HG03064 (cell line): ENCODE measurements around the gene LPIN1.

ENCODE experiments used
- ATAC-seq: cut with Tn5 transposase; IDR thresholded peaks from one replicate; pipeline ENCODE4 v1.9.1; 2021; ENCODE audit warnings: low read depth; ENCODE audit not compliant: unreplicated experiment

The LPIN1 gene

GRCh38 chr2:11777886-11778415, 31.5 kb downstream of the LPIN1 start:
- ATAC-seq, result no peak

- no peak for ATAC-seq
These were observed 32.0 kb downstream of the LPIN1 start for GRCh38 chr2:11778416-11778815.

GRCh38 chr2:11778923-11779757, 32.7 kb downstream of the LPIN1 start:
- peak; percentile 65 for ATAC-seq

GRCh38 chr2:11781602-11782001, 35.2 kb downstream of the LPIN1 start:
- no peak for ATAC-seq

- ATAC-seq, result no peak
These were observed 37.8 kb downstream of the LPIN1 start for GRCh38 chr2:11784280-11784679.

GRCh38 chr2:11784747-11785610, 38.5 kb downstream of the LPIN1 start:
- no peak for ATAC-seq

- no peak for ATAC-seq
These were observed 39.1 kb downstream of the LPIN1 start for GRCh38 chr2:11785611-11785940.

GRCh38 chr2:11786191-11786590, 39.8 kb downstream of the LPIN1 start:
- no peak for ATAC-seq

GRCh38 chr2:11786592-11786991, 40.2 kb downstream of the LPIN1 start:
- ATAC-seq, result no peak

- ATAC-seq, result no peak
These were observed 41.6 kb downstream of the LPIN1 start for GRCh38 chr2:11787991-11788390.

GRCh38 chr2:11788461-11789124, 42.2 kb downstream of the LPIN1 start:
- no peak for ATAC-seq

- ATAC-seq, result no peak
These were observed 42.8 kb downstream of the LPIN1 start for GRCh38 chr2:11789243-11789642.

- ATAC-seq, result no peak
These were observed 43.8 kb downstream of the LPIN1 start for GRCh38 chr2:11790228-11790627.

- ATAC-seq, result no peak
These were observed 49.2 kb downstream of the LPIN1 start for GRCh38 chr2:11795590-11795989.

GRCh38 chr2:11796190-11797171, 50.0 kb downstream of the LPIN1 start:
- no peak for ATAC-seq

GRCh38 chr2:11797846-11798245, 51.4 kb downstream of the LPIN1 start:
- ATAC-seq, result no peak

- ATAC-seq, result no peak
These were observed 52.4 kb downstream of the LPIN1 start for GRCh38 chr2:11798701-11799435.

GRCh38 chr2:11799826-11800225, 53.4 kb downstream of the LPIN1 start:
- no peak for ATAC-seq

GRCh38 chr2:11802782-11803191, 56.4 kb downstream of the LPIN1 start:
- ATAC-seq, result no peak
